ENCODE results near the gene CARS1. TPM values are rescaled to one million over a fixed set of nuclear protein-coding genes. Genes with fewer than 3 reads are reported as not detected.

Gene CARS1
- total and polyA plus RNA-seq, 10 of the 15 experiments (the other 5 are each of a cell fraction or from before 2014, with no cell fraction given): 7.8 to 60.6 (median 45.7) TPM

DNA sequence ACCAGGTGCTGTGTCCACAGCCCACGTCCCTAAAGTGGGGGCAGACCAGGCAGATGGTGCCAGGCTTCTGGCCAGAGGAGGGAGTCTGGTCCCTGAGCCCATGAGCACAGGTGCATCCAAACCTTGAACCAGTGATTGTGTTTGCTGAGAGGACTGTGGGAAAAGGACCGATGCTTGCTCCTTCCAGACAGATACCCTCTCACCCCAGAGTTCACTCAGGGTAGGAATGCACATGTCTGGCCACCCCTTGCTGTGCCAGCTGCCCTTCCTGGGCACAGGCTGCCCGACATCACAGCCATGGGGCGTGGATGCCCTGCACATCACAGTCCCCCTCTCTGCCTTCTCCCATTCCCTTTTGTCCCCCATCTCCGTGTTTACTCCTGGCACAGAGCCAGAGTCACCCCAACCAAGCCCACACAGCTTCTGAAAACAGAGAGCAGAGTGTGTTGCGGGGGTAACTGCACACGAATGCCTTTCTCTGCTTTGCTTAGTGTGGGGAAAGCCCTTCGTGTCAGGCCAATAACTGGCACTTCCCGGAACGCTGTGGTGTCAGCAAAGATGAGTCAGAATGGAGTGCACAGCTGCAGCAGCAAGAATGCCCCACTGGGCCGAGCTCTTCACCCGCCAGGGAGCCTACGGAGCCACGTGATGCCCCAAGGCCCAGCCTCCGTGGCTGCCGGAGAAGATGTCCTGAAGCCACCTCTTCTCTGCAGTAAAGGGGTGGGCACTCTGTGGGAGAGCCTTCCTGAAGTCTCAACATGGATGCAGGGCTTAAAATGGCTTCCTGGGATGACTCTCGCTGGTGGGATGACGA, 7.6 kb downstream of the CARS1 start (continued):
- peak; percentile 82 for TF ChIP-seq YY1 (IDR thresholded peaks at IDR 0.05; ENCODE audit: low read depth, low read length)
- no peak for TF ChIP-seq CBX5 (IDR thresholded peaks at IDR 0.05; ENCODE audit: low read depth)
- no peak for TF ChIP-seq KDM1A (IDR thresholded peaks at IDR 0.05; ENCODE audit: borderline replicate concordance)
- TF ChIP-seq SMAD5 (IDR thresholded peaks at IDR 0.05; ENCODE audit: low read depth): no peak
- TF ChIP-seq, protein P1, sequence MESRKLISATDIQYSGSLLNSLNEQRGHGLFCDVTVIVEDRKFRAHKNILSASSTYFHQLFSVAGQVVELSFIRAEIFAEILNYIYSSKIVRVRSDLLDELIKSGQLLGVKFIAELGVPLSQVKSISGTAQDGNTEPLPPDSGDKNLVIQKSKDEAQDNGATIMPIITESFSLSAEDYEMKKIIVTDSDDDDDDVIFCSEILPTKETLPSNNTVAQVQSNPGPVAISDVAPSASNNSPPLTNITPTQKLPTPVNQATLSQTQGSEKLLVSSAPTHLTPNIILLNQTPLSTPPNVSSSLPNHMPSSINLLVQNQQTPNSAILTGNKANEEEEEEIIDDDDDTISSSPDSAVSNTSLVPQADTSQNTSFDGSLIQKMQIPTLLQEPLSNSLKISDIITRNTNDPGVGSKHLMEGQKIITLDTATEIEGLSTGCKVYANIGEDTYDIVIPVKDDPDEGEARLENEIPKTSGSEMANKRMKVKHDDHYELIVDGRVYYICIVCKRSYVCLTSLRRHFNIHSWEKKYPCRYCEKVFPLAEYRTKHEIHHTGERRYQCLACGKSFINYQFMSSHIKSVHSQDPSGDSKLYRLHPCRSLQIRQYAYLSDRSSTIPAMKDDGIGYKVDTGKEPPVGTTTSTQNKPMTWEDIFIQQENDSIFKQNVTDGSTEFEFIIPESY (IDR thresholded peaks at IDR 0.05): no peak
- TF ChIP-seq BRCA1 (IDR thresholded peaks at IDR 0.05; ENCODE audit: low read depth, low read length): no peak
- TF ChIP-seq TCF12 (IDR thresholded peaks at IDR 0.05; ENCODE audit: low read depth, low read length): peak; percentile 94
- TF ChIP-seq ELK1 (IDR thresholded peaks at IDR 0.05; ENCODE audit: low read depth, low read length): no peak
- TF ChIP-seq HDGF (IDR thresholded peaks at IDR 0.05): peak; percentile 96; the same call in 1 of the 2 replicates
- no peak; the same call in 1 of the 2 replicates for TF ChIP-seq MXI1 (IDR thresholded peaks at IDR 0.05; ENCODE audit: low read depth, low read length)
- TF ChIP-seq RFX5 (IDR thresholded peaks at IDR 0.05; ENCODE audit: low read depth, low read length): no peak
- TF ChIP-seq CTCF (IDR thresholded peaks at IDR 0.05 in 2 of 3, conservative IDR thresholded peaks at IDR 0.05 in 1 of 3; ENCODE audit: control insufficient read depth in 2 of 3, extremely low read depth in 1 of 3, insufficient read depth in 1 of 3, low read depth in 3 of 3, low read length in 3 of 3): peak; percentile 41 to 78 (median 53); a peak in 4 of 6 replicates
- TF ChIP-seq, protein P2, sequence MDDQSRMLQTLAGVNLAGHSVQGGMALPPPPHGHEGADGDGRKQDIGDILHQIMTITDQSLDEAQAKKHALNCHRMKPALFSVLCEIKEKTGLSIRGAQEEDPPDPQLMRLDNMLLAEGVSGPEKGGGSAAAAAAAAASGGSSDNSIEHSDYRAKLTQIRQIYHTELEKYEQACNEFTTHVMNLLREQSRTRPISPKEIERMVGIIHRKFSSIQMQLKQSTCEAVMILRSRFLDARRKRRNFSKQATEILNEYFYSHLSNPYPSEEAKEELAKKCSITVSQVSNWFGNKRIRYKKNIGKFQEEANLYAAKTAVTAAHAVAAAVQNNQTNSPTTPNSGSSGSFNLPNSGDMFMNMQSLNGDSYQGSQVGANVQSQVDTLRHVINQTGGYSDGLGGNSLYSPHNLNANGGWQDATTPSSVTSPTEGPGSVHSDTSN (IDR thresholded peaks at IDR 0.05; ENCODE audit: insufficient replicate concordance, low read depth, low read length): peak; percentile 57
- no peak for TF ChIP-seq SREBF1 (IDR thresholded peaks at IDR 0.05; ENCODE audit: low read length)
- peak; percentile 80 for TF ChIP-seq PKNOX1 (IDR thresholded peaks at IDR 0.05)
- TF ChIP-seq CHD4 (IDR thresholded peaks at IDR 0.05): no peak
- peak; percentile 57 for TF ChIP-seq RELA (IDR thresholded peaks at IDR 0.05; ENCODE audit: borderline replicate concordance, partially characterized antibody)
- peak; percentile 85 for TF ChIP-seq EED (IDR thresholded peaks at IDR 0.05; ENCODE audit: low read depth)
- no peak for TF ChIP-seq LARP7 (IDR thresholded peaks at IDR 0.05)
- TF ChIP-seq PAX8 (IDR thresholded peaks at IDR 0.05): no peak

Data from GM12878 (cell line).